ENCODE data around the gene LTBR.

Gene LTBR

DNA sequence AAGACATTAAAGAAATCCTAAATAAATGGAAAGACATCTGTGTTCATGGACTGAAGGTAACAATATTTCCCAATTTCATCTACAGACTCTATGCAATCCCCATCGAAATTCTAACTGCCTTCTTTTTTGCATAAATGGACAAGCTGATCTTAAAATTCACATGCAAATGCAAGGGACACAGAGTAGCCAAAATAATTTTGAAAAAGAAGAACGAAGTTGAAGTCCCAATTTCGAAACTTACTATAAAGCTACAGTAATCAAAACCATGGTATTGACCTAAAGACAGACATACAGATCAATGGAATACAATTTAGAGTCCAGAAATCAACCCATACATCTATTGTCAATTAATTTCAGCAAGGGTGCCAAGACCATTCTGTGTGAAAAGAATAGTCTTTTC lies 44.4 kb downstream of the LTBR start:
- DNase-seq, result no peak

DNA sequence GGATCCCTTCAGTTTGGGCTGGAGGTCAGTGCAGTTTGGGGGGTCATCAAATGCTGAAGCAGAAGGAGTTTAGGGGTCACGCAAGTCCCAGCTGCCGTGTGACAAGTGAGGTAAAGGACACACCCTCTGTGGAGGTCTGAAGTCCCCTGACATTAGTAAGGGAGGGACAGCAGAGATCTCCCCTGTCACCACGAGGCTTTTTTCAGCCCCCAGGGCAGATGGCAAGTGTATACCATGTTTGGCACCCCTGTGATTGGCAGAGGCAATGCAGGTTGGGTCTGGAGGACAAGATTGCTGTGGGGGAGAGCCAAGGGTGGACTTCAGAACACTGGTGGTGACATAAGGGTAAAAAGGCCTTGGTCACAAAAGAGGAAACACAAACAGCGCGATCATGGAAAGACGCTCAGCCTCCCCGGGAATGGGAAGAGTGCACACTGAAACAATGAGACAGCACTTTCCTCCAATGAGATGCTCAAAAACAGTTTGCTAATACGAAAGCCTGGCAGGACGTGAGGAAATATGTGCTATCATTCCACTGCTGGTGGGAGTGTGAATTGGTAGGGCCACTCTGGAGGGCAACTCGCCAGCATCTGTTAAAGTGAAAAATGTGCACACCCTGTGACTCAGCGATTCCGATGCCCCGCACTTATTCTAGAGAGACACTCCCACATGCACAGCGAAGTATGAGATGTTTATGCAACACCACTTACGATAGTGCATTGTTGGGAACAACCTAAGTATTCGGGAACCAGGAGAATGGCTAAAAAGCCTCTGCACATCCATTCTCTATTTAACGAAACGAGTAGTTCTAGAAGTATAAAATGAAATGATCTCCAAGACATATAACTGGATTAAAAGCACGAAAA lies 46.4 kb downstream of the LTBR start:
- DNase-seq, result peak; percentile 79

DNA sequence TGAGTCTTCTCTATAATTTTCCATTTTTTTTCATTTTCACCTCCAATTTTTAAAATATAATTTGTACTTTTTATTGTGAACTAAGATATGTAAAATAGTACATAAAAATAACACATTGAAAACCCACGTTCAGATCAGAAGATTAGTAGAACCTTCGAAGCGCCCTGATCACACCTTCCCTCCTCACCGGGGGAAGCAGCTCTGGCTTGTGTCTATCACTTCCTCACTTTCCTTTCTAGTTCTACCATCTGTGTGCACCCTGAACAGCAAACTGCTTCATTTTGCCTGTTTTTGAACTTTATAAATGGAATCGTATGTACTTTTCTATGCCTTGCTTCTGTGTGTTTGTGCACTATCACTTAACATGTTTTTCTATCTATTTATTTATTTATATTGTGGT lies 49.0 kb downstream of the LTBR start:
- peak; percentile 61 for DNase-seq

DNA sequence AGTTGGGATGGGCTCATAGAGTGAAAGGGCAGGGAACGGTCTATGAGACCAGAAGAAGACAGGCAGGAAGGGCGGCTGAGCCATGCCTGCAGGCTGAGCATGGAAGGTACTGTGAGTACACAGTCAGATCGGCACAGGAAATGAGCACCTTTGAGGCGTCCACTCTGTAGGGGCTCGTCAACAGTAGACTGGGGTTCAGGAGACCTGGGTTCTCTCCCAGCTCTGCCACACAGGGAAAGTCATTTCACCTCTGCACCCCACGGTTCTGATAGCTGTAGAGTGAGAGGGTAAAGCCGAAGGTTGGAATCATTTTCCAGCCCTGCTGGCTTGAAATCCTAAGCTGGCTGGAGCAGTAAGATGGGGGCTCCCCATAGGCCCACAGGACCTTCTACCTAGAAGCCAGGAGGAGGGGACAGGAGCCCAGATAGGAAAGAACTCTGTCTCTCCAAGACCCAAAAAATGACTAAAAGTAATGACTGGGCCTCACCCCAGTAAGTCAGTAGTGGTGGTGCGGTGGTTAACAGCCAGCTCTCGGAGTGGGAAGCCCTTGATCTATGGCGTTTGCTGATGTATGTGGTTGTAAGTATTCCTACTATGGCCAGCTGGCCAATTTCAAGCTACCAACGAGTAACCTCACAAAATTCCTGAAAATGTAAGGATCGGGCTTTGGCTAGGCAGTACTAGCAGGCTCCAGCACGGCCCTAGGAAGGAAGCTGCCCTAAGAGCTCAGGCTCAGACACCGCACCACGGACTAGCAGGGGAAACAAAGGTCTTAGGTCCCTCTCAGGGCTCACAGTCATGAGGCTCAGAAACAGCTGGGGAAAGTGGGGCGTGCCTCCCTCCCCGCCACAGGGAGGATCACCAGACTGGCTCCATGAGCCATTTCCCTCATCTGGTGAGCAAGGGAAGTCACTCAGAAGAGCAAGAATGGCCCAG lies 50.5 kb downstream of the LTBR start:
- DNase-seq, result peak; percentile 74

DNA sequence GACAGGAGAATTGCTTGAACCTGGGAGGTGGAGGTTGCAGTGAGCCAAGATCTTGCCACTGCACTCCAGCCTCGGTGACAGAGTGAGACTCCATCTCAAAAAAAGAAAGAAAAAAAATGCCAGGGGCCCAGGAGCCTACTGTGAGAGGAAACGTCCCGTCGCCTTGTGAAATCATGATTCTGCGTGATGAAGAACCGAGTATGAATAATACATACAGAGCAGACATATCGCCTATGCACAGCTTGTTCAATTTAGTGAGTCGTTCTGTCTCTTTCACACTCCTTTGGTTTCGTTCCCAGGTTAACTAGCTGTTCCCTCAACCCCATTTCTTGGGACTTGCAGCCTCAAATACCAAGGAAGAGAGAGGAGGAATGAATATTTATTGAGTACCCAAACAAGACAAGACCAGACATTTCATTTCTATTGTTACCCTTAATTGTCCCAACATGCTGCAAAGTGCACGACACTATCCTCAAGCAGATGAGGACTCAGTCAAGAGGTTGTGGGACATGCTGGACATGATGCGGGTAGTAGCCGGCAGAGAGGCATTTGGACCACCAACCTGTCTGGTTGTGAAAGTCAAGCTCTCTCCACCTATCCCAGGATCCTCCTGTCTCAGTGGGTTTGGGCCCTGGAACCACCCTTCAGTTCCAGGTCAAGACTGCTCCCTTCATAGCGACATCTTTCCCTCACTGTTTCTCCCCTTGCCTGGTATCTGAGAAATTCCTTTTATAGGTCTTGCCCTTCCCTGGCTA lies 52.2 kb downstream of the LTBR start:
- DNase-seq, result peak; percentile 28

DNA sequence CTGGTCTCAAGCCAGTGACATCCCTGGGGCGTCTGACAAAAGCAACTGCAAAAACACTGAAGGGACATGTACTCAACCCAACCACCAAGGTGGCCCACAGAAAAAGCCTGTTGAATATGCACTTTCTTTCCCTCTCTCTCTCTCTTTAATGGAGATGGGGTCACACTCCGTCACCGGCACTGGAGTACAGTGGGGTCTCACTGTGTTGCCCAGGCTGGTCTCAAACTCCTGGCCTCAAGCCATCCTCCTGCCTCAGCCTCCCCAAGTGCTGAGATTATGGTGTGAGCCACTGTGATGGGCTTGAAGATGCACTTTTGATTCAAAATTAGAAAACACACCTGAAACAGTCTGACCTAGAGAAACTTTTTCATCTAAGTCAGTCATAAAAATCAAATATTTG lies 53.6 kb downstream of the LTBR start:
- DNase-seq, result peak; percentile 24

DNA sequence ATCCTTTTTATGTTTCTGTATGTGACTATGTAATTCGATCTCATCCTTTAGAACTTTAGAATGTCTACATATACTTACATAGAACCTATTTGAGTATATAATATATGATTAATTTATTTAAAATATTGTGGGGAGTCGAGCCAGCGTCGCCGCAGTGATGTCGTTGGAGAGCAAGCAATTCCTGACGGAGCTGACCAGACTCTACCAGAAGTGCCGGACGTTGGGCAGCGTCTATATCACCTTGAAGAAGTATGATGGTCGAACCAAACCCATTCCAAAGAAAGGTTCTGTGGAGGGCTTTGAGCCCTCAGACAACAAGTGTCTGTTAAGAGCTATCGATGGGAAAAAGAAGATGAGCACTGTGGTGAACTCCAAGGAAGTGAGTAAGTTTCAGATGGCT lies 54.4 kb downstream of the LTBR start:
- DNase-seq, result no peak

DNA sequence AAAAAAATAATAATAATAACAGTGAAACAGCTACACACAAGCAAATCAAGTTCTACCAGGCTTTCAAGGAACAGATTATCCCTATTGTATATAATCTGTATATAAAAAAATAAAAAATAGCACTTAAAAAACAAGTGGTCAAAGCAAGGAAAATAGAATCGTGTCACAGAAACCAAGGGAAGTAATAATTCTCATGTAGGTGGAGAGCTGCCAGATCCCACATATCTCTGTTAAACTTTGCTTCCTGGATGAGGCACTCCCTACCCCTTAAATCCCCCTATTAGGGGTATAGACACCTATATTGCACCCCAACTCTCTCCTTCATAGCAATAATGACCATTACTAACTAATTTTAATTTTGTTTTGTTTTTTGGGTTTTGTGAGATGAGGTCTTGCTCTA lies 56.4 kb downstream of the LTBR start:
- no peak for DNase-seq
